HEK293T (cell line): ENCODE data around the gene GOLGA6L10.

Experiments
- PKNOX1 ChIP-seq: fragments of 450-650 bp; IDR thresholded peaks from 2 replicates; pipeline ENCODE4 v1.6.1; 2016
- SP1 ChIP-seq: fragments of 450-650 bp; IDR thresholded peaks from 2 replicates; pipeline ENCODE4 v1.6.1; 2017

- TF ChIP-seq PKNOX1 (no peak), SP1 (no peak)
Measured at GRCh38 chr15:82312586-82313349, 36.5 kb downstream of the GOLGA6L10 start.
